MV-4-11 (cell line): ENCODE results near the gene FAM13B.

Experiments used
- DNase-seq: peaks from one replicate; lab custom pipeline; 2025; lab: John Stamatoyannopoulos, UW

The FAM13B gene

DNA sequence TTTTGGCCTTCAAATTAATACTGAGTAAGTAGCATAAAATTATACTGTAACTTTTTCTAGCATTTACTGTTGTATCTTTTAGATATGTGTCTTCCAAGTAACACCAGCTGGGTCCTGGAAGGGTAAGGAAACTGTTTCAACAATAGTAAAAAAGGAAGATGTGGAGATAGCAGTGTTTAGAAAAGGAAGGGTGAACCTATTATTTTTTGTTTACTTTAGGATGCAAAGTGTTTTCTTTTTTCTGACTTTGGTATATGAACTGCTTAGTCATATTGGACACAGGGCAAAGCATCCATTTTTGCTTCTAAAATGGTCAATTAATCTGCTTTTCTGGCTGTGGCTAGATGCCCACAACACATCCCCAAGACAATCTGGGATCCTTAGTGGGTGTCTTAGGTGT, 138.3 kb downstream of the FAM13B start:
- DNase-seq: no peak

DNA sequence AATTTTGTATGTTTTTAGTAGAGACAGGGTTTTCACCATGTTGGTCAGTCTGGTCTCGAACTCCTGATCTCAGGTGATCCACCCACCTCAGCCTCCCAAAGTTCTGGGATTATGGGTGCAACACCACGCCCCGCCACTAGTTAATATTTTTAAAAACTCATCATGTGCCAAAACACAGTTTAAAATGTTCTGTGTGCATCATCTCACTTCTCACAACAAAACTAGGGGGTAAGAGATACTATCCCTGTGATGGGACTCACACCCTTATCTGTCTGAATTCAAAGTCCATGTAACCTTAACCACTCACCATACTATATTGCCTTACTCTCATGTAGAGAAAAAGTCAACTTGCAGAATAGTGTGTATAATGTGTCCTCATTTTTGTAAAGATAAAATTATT, 141.0 kb downstream of the FAM13B start:
- DNase-seq: no peak

GRCh38 chr5:137890845-137891244, 142.0 kb downstream of the FAM13B start:
- no peak for DNase-seq

DNA sequence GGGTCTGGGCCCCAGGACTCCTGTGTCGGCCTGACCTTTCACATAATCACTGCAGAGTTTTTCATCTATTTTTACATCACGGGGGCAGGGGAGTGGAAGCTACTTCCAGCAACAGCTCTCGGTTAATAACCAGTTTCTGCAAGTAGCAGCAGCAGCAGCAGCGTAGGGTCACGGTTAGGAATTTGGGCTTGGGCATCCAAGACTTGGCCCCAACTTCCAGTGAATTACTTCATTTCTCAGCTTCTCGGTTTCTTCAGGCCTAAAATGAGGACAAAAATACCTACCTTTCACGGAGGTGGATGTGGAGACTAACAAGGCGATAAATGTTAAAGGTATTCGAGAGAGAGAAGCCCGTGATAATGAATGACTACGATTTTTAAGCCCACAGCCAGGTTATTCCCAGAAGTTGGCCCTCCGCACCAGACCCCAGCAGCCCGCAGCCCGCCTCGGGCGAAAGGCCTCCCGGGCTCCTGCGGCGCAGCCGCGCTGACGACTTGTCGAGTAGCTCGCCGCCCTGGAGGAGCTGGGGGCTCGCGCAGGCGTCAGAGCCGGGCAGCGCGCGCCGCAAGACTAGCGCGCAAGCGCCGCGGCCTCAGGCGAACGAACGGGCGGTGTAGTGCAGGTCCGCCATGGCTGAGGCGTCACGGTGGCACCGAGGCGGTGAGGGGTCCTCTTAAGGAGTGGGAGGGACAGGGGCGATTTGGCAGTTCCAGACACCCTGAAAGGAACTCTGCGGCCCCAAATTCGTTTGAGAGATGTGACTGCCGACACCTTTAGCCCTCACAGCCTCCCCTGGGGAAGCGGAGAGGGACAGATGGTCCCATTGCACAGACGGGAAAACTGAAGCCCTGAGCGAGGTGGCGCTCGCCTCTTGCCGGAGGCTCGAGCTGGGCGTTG, 143.8 kb downstream of the FAM13B start, which contains the start of gene PKD2L2:
Gene PKD2L2, plus strand, starts transcription at position 595 of the 897 bp plus-strand sequence. Its CDS starts 35 bp downstream, at position 630.
- DNase-seq: peak; percentile 84

DNA sequence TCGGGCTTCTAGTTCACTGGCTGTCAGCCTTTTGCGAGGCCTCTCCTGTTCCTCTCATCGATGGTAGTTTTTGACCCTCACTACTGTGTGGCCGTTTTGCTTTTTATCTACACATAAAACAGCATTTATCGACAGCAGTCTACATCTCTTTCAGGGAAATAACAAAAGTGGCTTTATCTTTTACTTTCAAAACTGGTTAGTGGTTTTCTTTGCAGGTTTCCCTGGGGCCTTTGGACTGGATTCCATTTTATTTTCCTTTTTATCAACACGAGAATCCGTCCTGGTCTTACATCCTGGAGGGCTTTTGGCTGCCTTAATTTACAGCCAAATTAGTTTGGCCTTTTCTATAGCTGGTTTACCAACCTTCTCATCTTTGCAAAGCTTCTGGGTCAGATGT, 144.4 kb downstream of the FAM13B start:
- no peak for DNase-seq
